GM12892 (cell line): ENCODE measurements around the gene EFS.

Source experiments
- POLR2A ChIP-seq: IDR thresholded peaks from 2 replicates; pipeline ENCODE4 v1.6.1; 2011; ENCODE audit warnings: low read depth, low read length, control low read depth
- TAF1 ChIP-seq: IDR thresholded peaks from 2 replicates; pipeline ENCODE4 v1.6.1; 2011; ENCODE audit warnings: low read depth, mild to moderate bottlenecking, control low read depth, low read length, borderline replicate concordance

DNA sequence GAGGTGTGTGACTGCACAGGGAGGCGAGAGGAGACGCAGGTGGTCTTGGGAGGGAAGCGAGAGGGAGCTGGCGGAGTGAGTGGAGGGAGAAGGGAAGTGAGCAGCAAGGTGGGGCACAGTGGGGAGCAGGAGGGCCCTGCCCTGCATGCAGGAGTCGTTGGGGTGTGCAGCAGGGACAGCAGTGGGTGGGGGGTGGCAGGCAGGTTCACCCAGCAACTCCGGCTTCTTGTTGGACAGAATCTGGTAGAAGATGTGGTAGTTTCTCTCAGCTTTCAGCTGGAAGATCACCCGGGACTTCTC, 38.1 kb upstream of the EFS start:
- TF ChIP-seq TAF1 (no peak), POLR2A (no peak)
